ENCODE results near the gene SLC12A2.

DNA sequence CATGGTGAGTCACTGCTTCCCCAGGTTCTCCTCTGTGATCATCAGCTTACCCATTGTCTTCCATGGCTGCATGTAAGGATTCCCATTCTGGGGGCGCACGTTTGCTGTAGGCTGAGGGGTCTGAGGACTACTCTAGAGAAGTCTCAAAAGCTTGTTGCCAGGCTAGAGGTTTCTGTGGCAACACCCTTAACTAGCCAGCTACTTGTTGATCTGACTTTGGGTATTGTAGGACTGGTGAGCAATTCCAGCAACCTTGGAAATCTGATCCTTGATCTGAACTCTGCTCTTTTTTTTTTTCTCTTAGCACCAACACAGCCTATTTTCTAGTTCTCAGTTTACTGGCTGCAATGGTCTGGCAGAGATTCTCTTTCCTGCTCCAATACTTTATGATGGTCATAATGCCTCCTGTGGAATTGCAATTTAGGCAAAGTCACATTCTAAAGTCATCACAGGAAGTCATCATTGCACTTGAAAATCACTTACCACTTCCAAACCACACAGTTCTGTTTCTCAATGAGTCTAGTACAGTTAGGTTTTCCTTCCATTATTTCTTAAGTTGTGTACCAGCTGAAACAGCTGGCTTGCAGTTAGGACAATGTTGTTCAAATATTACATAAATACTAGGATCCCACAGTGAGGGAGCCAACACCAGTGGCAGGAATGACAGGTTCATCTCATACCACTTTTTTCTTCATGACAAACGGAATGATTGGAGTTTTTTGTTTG, 110.3 kb downstream of the SLC12A2 start:
- TF ChIP-seq FOXK2 (IDR thresholded peaks at IDR 0.05): no peak
- TF ChIP-seq TARDBP (IDR thresholded peaks at IDR 0.05): no peak
- TF ChIP-seq NFRKB (IDR thresholded peaks at IDR 0.05): no peak
- TF ChIP-seq SUZ12 (IDR thresholded peaks at IDR 0.05): no peak
- no peak for TF ChIP-seq HDGF (IDR thresholded peaks at IDR 0.05; ENCODE audit: borderline replicate concordance)
- TF ChIP-seq LEF1 (IDR thresholded peaks at IDR 0.05; ENCODE audit: borderline replicate concordance): no peak
- TF ChIP-seq SP1 (IDR thresholded peaks at IDR 0.05): no peak
- TF ChIP-seq CTBP1 (IDR thresholded peaks at IDR 0.05; ENCODE audit: borderline replicate concordance): no peak
